Ovary (tissue), 9 donors: ENCODE measurements around the gene PNPLA1. TPM values are rescaled to one million over a fixed set of nuclear protein-coding genes. Genes with fewer than 3 reads are reported as not detected.
"Not testable (repeated sequence)": the region's sequence is repeated elsewhere in the genome, so short reads cannot be mapped to it uniquely, and the experiment has no call there.

ENCODE experiments used
- DNase-seq, 5 donors: peaks; one replicate each; pipeline ENCODE4 v3.0.0-alpha.2; 2019 to 2020
- H3K27ac ChIP-seq, 2 donors: fragments of 200-600 bp; one replicate each; pipeline versions ENCODE4 v1.5.1 to v1.8.0; 2019 to 2022
- H3K27me3 ChIP-seq: fragments of 200-600 bp; one replicate; pipeline ENCODE4 v1.8.0; 2022
- H3K36me3 ChIP-seq: fragments of 200-600 bp; sonication (generic); one replicate; pipeline ENCODE4 v1.5.1; 2019
- H3K4me1 ChIP-seq: one replicate; pipeline ENCODE4 v1.8.1; 2013; ENCODE audit warnings: mild to moderate bottlenecking, moderate library complexity; ENCODE audit not compliant: insufficient read depth
- H3K4me3 ChIP-seq: fragments of 200-600 bp; sonication (generic); one replicate; pipeline ENCODE4 v1.5.1; 2017
- H3K9me3 ChIP-seq, 2 donors: fragments of 200-600 bp in 1 of 2; sonication (generic) in 1 of 2; one replicate each; pipeline versions ENCODE4 v1.5.1 to v1.8.1; 2013 to 2019; ENCODE audit warnings: mild to moderate bottlenecking in 1 of 2, moderate library complexity in 1 of 2
- EP300 ChIP-seq: sonication (generic); formaldehyde crosslinking; IDR thresholded peaks from one replicate; pipeline ENCODE4 v1.6.1; 2017; ENCODE audit warnings: antibody characterized with exemption
- POLR2A ChIP-seq: fragments of 450-650 bp; IDR thresholded peaks from one replicate; pipeline ENCODE4 v1.6.1; 2017; ENCODE audit warnings: antibody characterized with exemption, mild to moderate bottlenecking, moderate library complexity
- whole genome bisulfite sequencing, 3 donors: extraction: QIAGEN DNeasy Blood & Tissue Kit in 1 of 3; methylation state at CpG; one replicate each; pipeline versions ENCODE4 v1.1.5 to v1.1.7; 2013 to 2017; 5-methylcytosine and 5-hydroxymethylcytosine counted together
- intact Hi-C, 4 donors: fragments of 100-400 bp; cut with DNase I; formaldehyde crosslinking; loops; one replicate each; pipeline versions ENCODE4 v1.11.0 to v1.15.1; 2022 to 2023
- polyA plus RNA-seq, 2 donors: library from polyadenylated mRNA; stranded (reverse); fragments of 200-250 nt in 1 of 2; fragments of 350-450 nt in 1 of 2; fragmentation: Illumina TruSeq in 1 of 2; extraction: RNeasy Lipid Tissue Mini Kit (QIAGEN cat#74804) in 1 of 2; gene quantifications; one replicate each; pipeline ENCODE4 v1.2.3, GENCODE V29; 2013 to 2014
- total RNA-seq, 7 donors: library from RNA; depleted of rRNA in 2 of 7; stranded (reverse); fragments of >200 nt in 2 of 7; fragmentation: NEBNext Ultra II Directional in 3 of 7; extraction: Animal tissue kit (Norgen Biotek cat#: 25700) in 3 of 7; gene quantifications; one replicate each; pipeline versions ENCODE4 v1.1.0 to v1.2.4, GENCODE V29; 2016 to 2023
- TF ChIP-seq, protein P1 (sequence below), 3 donors: fragments of 450-650 bp in 2 of 3; fragments of 200-600 bp in 1 of 3; IDR thresholded peaks; one replicate each; pipeline versions ENCODE4 v1.5.1 to v1.8.0; 2016 to 2022; ENCODE audit warnings: antibody characterized with exemption in 3 of 3, mild to moderate bottlenecking in 1 of 3
- donor health status: DM: no; HTN: no; CAD: no; lungs with moderate emphysema.
- donor health status: DM: no; HTN: no; CAD: no.
- donor health status: Bipolar disorder and iron deficiency.
- donor health status: DM: yes; HTN: yes; CAD: no.
- donor health status: DM: no; HTN: no; CAD: no.
- donor health status: DM: yes; HTN: yes; CAD: no.

Gene PNPLA1
- total and polyA plus RNA-seq, 9 donors, result 0.04 to 0.20 (median 0.12) TPM; not detected in 5

DNA sequence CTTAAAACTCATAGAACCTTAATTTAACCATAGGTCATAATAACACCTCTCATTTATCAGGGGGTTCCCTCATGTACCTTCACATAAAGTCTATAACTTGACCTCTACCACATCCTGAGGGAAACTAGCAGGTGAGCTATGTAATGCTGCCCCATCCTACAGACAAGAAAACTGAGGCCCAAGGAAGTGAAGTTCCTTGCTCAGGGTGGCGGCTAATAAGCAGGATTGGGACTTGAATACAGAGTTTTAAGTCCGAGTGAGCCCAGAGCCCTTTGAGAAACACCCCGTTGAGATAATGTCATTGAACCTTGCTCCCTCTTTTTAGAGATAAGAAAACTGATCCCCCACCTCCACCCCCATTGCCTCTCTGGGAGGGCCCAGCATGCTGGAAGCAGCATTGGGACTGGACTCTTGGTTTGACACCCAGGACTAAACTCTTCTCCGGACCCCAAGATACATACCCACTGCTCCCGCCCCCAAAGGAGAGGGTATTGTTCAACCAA, 66.4 kb downstream of the PNPLA1 start:
- Histone ChIP-seq H3K4me3 (no peak overlapping the region), H3K36me3 (no peaks in the 10 kb centered on the region), H3K27ac (no peak overlapping the region), H3K4me1 (peaks cover 8% of the 10 kb centered on the region), H3K27me3 (no peaks in the 10 kb centered on the region), H3K9me3 (no peaks in the 10 kb centered on the region)
- DNase-seq, result no peak
- TF ChIP-seq, protein P1, sequence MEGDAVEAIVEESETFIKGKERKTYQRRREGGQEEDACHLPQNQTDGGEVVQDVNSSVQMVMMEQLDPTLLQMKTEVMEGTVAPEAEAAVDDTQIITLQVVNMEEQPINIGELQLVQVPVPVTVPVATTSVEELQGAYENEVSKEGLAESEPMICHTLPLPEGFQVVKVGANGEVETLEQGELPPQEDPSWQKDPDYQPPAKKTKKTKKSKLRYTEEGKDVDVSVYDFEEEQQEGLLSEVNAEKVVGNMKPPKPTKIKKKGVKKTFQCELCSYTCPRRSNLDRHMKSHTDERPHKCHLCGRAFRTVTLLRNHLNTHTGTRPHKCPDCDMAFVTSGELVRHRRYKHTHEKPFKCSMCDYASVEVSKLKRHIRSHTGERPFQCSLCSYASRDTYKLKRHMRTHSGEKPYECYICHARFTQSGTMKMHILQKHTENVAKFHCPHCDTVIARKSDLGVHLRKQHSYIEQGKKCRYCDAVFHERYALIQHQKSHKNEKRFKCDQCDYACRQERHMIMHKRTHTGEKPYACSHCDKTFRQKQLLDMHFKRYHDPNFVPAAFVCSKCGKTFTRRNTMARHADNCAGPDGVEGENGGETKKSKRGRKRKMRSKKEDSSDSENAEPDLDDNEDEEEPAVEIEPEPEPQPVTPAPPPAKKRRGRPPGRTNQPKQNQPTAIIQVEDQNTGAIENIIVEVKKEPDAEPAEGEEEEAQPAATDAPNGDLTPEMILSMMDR (IDR thresholded peaks at IDR 0.05), result no peak
- TF ChIP-seq POLR2A (no peak), EP300 (no peak)
- WGBS, 3 donors, result 82 to 95% (median 91%) methylated on average over 5 of the region's 5 CpGs
- intact Hi-C loops, result no loop called here

DNA sequence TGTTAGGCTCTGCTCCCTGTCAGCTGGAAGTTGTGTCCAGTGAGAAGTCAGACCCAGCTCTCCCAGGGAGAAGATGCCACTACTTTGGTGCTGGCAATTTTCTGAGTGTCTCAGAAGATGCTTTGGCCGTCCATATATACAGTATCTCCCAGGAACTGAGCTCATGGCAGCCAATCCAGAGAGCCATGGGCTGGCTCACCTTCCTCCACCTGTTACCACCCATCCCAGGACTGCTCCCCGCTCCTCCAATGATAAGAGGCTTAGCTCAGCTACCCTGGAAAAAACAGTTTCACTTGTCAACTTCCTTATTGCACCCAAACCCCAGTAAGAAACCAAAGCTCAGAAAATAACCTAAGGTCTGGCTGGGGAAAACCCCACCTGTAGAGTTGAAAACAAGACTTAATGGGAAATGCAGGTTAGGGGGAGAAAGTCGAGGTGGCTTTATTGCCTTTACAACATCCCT, 67.0 kb downstream of the PNPLA1 start, which contains the start of gene BNIP5:
TSS of gene BNIP5 (minus strand) at position 110 of the 463 bp plus-strand sequence. CDS start 6,198 bp downstream, outside the sequence.
- DNase-seq, result no peak
- peaks cover 8% of the 10 kb centered on the region for H3K4me1 ChIP-seq
- H3K36me3 ChIP-seq, result no peaks in the 10 kb centered on the region
- no peak within 1 kb of the TSS for H3K4me3 ChIP-seq
- H3K27ac ChIP-seq, result no peak within 1 kb of the TSS
- no peaks in the 10 kb centered on the region for H3K9me3 ChIP-seq
- intact Hi-C loops, result no loop called here
- 74 to 83% (median 77%) methylated on average over 3 of the region's 3 CpGs for WGBS, 3 donors
- no peak for TF ChIP-seq EP300
- H3K27me3 ChIP-seq, result no peaks in the 10 kb centered on the region

DNA sequence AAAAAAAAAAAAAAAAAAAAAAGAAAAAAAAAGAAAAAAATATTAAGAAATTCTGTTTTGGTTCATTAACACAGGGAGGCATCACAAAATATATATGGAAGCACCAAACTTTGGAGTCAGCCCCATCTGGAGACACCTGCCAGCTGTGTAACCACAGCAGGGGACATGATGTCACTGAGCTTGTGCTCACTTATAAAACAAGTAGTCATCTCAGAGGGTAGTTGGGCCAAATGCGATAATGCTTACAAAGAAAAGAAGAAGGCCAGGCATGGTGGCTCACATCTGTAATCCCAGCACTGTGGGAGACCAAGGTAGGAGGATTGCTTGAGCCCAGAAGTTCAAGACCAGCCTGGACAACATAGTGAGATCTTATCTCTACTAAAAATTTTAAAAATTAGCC, 68.0 kb downstream of the PNPLA1 start:
- no peaks in the 10 kb centered on the region for H3K36me3 ChIP-seq
- no peak for DNase-seq
- H3K9me3 ChIP-seq, result no peaks in the 10 kb centered on the region
- H3K27ac ChIP-seq, result no peak overlapping the region
- peaks cover 8% of the 10 kb centered on the region for H3K4me1 ChIP-seq
- intact Hi-C loops, result no loop called here
- 96 to 100% (median 97%) methylated on average over 1 of the region's 1 CpG for WGBS, 3 donors
- TF ChIP-seq, protein P1 (IDR thresholded peaks at IDR 0.05), result no peak
- no peak for TF ChIP-seq EP300
- no peak for TF ChIP-seq POLR2A
- H3K4me3 ChIP-seq, result no peak overlapping the region
- H3K27me3 ChIP-seq, result no peaks in the 10 kb centered on the region

DNA sequence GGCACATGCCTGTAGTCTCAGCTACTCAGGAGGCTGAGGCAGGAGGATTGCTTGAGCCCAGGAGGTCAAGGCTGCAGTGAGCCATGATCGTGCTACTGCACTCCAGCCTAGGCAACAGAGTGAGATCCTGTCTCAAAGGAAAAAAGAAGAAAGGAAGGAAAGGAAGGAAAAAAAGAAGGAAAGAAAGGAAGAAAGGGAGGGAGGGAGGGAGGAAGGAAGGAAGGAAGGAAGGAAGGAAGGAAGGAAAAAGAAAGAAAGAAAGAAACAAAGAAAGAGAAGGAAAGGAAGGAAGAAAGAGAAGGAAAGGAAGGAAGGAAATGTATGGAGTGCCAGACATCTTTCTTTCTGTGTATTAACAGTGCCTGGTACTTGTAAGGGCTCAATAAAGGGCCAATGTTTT, 68.4 kb downstream of the PNPLA1 start:
- intact Hi-C loops, H3K4me1 ChIP-seq, H3K27ac ChIP-seq, H3K4me3 ChIP-seq, H3K9me3 ChIP-seq, H3K27me3 ChIP-seq, H3K36me3 ChIP-seq, DNase-seq: not testable (repeated sequence)
- WGBS, 3 donors, result 83 to 91% (median 85%) methylated on average over 1 of the region's 1 CpG

DNA sequence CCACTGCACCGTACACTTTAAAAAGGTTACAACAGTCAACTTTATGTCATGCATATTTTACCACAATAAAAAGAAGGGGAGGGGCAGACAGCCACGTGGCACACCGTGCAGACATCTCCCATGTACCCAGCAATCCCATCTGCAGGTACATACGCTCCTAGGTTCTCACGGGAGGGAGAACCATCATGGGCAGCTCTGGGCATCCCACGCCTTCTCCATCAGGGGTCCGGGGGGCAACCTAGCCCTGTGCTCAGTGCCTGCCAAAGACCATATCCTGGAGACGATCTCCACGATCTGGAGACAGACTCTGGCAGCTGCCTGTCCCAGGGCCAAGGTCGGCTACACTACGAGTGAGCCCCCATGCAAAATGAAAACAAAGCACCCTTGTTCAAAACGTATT, 69.3 kb downstream of the PNPLA1 start:
- no peak for TF ChIP-seq POLR2A
- Histone ChIP-seq H3K4me1 (peaks cover 5% of the 10 kb centered on the region), H3K9me3 (no peaks in the 10 kb centered on the region), H3K27ac (no peak overlapping the region), H3K27me3 (no peaks in the 10 kb centered on the region), H3K36me3 (no peaks in the 10 kb centered on the region), H3K4me3 (no peak overlapping the region)
- 82 to 92% (median 84%) methylated on average over 12 of the region's 12 CpGs for whole genome bisulfite sequencing, 3 donors
- intact Hi-C loops, result no loop called here
- no peak for DNase-seq

DNA sequence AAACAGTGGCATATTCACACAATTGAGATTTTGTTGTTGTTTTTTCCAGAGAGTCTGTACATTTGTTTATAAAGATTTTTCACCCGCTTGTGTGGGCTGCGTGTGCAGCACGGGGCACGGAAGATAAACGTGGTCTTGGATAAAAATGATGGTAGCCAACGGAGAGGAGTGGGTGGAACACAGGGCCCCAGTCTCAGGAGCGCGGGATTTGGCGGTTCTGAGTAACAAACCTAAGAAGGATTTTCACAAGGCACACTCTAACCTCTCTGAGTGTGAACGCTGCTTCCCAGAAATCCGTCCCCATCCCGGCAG, 70.4 kb downstream of the PNPLA1 start:
- intact Hi-C loops, result no loop called here
- DNase-seq, result no peak
- H3K36me3 ChIP-seq, result no peaks in the 10 kb centered on the region
- H3K27me3 ChIP-seq, result no peaks in the 10 kb centered on the region
- TF ChIP-seq EP300 (no peak), POLR2A (no peak)
- TF ChIP-seq, protein P1 (IDR thresholded peaks at IDR 0.05), result no peak
- H3K27ac ChIP-seq, result no peak overlapping the region
- H3K4me3 ChIP-seq, result no peak overlapping the region
- no peaks in the 10 kb centered on the region for H3K9me3 ChIP-seq
- peaks cover 2% of the 10 kb centered on the region for H3K4me1 ChIP-seq
- WGBS, 3 donors, result 39 to 41% (median 39%) methylated on average over 12 of the region's 12 CpGs
